Adrenal gland (tissue), 12 donors: Measurements from ENCODE around the gene NELFA. TPM values are rescaled to one million over a fixed set of nuclear protein-coding genes. Genes with fewer than 3 reads are reported as not detected.

Experiments
- DNase-seq, 7 donors: peaks; one replicate each; pipeline ENCODE4 v3.0.0-alpha.2; 2019 to 2020
- H3K27ac ChIP-seq, 5 donors: fragments of 200-600 bp; sonication (generic) in 4 of 5; 1 replicate in 3 of 5; 2 replicates in 2 of 5; pipeline versions ENCODE4 v1.5.1 to v1.8.0; 2016 to 2020; ENCODE audit warnings: mild to moderate bottlenecking in 1 of 5
- H3K27me3 ChIP-seq: fragments of 200-600 bp; 2 replicates; pipeline ENCODE4 v1.8.0; 2021
- H3K36me3 ChIP-seq, 2 donors: fragments of 200-600 bp; replicated peaks in 1 of 2; 1 replicate in 1 of 2; 2 replicates in 1 of 2; pipeline versions ENCODE4 v1.5.1 to v1.8.0; 2018 to 2022
- H3K4me1 ChIP-seq, 2 donors: fragments of 200-600 bp; replicated peaks in 1 of 2; 1 replicate in 1 of 2; 2 replicates in 1 of 2; pipeline versions ENCODE4 v1.5.1 to v1.8.0; 2018 to 2021
- H3K4me3 ChIP-seq, 4 donors: fragments of 200-600 bp; sonication (generic) in 3 of 4; one replicate each; pipeline ENCODE4 v1.5.1; 2016 to 2018
- H3K9me3 ChIP-seq, 3 donors: fragments of 200-600 bp; sonication (generic) in 1 of 3; replicated peaks in 1 of 3; 1 replicate in 2 of 3; 2 replicates in 1 of 3; pipeline versions ENCODE4 v1.5.1 to v1.8.0; 2016 to 2021
- CTCF ChIP-seq, 6 experiments: fragments of 450-650 bp in 4 of 6; fragments of 200-600 bp in 2 of 6; sonication (generic) in 1 of 6; IDR thresholded peaks; 1 replicate in 5 of 6; 2 replicates in 1 of 6; pipeline versions ENCODE4 v1.5.1 to v1.8.0; 2016 to 2021; ENCODE audit warnings: antibody characterized with exemption in 6 of 6, mild to moderate bottlenecking in 2 of 6, moderate library complexity in 1 of 6
- POLR2A ChIP-seq, 2 donors: fragments of 450-650 bp; IDR thresholded peaks; one replicate each; pipeline ENCODE4 v1.6.1; 2017; ENCODE audit warnings: antibody characterized with exemption in 2 of 2, mild to moderate bottlenecking in 2 of 2, moderate library complexity in 1 of 2
- WGBS, 4 donors: extraction: QIAGEN DNeasy Blood & Tissue Kit in 2 of 4; methylation state at CpG; one replicate each; pipeline versions ENCODE4 v1.1.5 to v1.1.7; 2013 to 2017; 5-methylcytosine and 5-hydroxymethylcytosine counted together
- intact Hi-C, 2 donors: fragments of 100-400 bp; cut with DNase I; formaldehyde crosslinking; loops; one replicate each; pipeline versions ENCODE4 v1.14.1 to v1.15.0; 2022 to 2023
- microRNA counts, 2 donors: library from miRNA; unstranded; fragments of <30 nt; microRNA quantifications; one replicate each; lab custom pipeline; 2016
- microRNA-seq, 3 donors: library from miRNA; unstranded; fragments of <30 nt; microRNA quantifications; one replicate each; pipeline ENCODE4, GENCODE V29; 2017 to 2020
- polyA plus RNA-seq, 3 donors: library from polyadenylated mRNA; stranded (reverse); fragments of 200-250 nt in 2 of 3; fragments of 350-450 nt in 1 of 3; fragmentation: Illumina TruSeq in 1 of 3; extraction: RNeasy Lipid Tissue Mini Kit (QIAGEN cat#74804) in 1 of 3; gene quantifications; one replicate each; pipeline ENCODE4 v1.2.3, GENCODE V29; 2013 to 2014
- small RNA-seq, 2 donors: library from RNA; depleted of rRNA; stranded (forward); fragments of <200 nt; gene quantifications; one replicate each; pipeline ENCODE3, GENCODE V24; 2016
- total RNA-seq, 9 donors: library from RNA; depleted of rRNA in 4 of 9; stranded (reverse); fragments of >200 nt in 4 of 9; fragments of 120-200 nt in 1 of 9; fragmentation: NEBNext Ultra II Directional in 1 of 9; extraction: Animal tissue kit (Norgen Biotek cat#: 25700) in 1 of 9; gene quantifications; one replicate each; pipeline versions ENCODE4 v1.1.0 to v1.2.4, GENCODE V29; 2013 to 2023
- donor health status: healthy with polysubstance abuse.
- donor health status: Bipolar disorder and iron deficiency.
- donor health status: DM: yes; HTN: yes; CAD: no.
- donor health status: DM: no; HTN: no; CAD: no.
- donor health status: DM: no; HTN: no; CAD: no.
- donor health status: DM: yes; HTN: yes; CAD: no.

Gene NELFA
- total and polyA plus RNA-seq, 12 donors: 8.5 to 55.2 (median 25.6) TPM

- no peak for TF ChIP-seq CTCF (IDR thresholded peaks at IDR 0.05)
- no peak for TF ChIP-seq POLR2A (IDR thresholded peaks at IDR 0.05)
- DNase-seq: no peak
- H3K4me1 ChIP-seq: no peaks in the 10 kb centered on the region
- intact Hi-C loops: no loop called here
- 92 to 95% (median 94%) methylated on average over 3 of the region's 3 CpGs for WGBS, 4 donors
- H3K36me3 ChIP-seq: peaks cover 0 to 16% of the 10 kb centered on the region in 2 donors
- H3K4me3 ChIP-seq: no peak overlapping the region
- H3K9me3 ChIP-seq: no peaks in the 10 kb centered on the region
- H3K27me3 ChIP-seq: no peaks in the 10 kb centered on the region
- no peak overlapping the region for H3K27ac ChIP-seq
Observed at GRCh38 chr4:1933700-1934099, 75.1 kb downstream of the NELFA start.

GRCh38 chr4:1932736-1933135, 76.0 kb downstream of the NELFA start:
- WGBS, 4 donors: 95 to 98% (median 96%) methylated on average over 10 to 13 of the region's 13 CpGs
- peaks cover 0 to 16% of the 10 kb centered on the region in 2 donors for H3K36me3 ChIP-seq
- H3K4me3 ChIP-seq: no peak overlapping the region
- no peak overlapping the region for H3K27ac ChIP-seq
- TF ChIP-seq POLR2A (IDR thresholded peaks at IDR 0.05): no peak
- TF ChIP-seq CTCF (IDR thresholded peaks at IDR 0.05): no peak
- intact Hi-C loops: no loop called here
- no peaks in the 10 kb centered on the region for H3K27me3 ChIP-seq
- no peaks in the 10 kb centered on the region for H3K4me1 ChIP-seq
- H3K9me3 ChIP-seq: no peaks in the 10 kb centered on the region
- no peak for DNase-seq

MicroRNA genes within 50 kb of the gene (microRNA counts, 767-probe panel; counts per million panel counts)
- 0 counts per million in 2 donors for microRNA hsa-miR-943 (lab: Ali Mortazavi, UCI)

Small RNAs within 50 kb of the gene (microRNA-seq; reads per million reads assigned to microRNA genes)
- gene MIR943: 0 to 2.6 (median 0) reads per million in 3 donors

Small RNAs within 50 kb of the gene (small RNA-seq; reads per million reads assigned to genes)
- gene SCARNA22: 23.8 to 60.7 reads per million in 2 donors

Other genes with a start within 250 kb of the NELFA start
- gene FGFR3, start 215.7 kb downstream of the NELFA start, total RNA-seq: 1 to 10 TPM in 6 of 9 donors, under 1 TPM in 3; 0.22 to 4.4 (median 1.7) TPM
- gene FGFR3, start 215.7 kb downstream of the NELFA start, polyA plus RNA-seq: 1 to 10 TPM in 2 of 3 donors, under 1 TPM in 1; 0.11 to 4.7 (median 2.1) TPM
- gene LETM1, start 152.8 kb downstream of the NELFA start, total RNA-seq: 100 to 1,000 TPM in 1 of 9 donors, 10 to 100 TPM in 8; 20.7 to 117 (median 39.9) TPM
- gene LETM1, start 152.8 kb downstream of the NELFA start, polyA plus RNA-seq: 10 to 100 TPM; 20.8 to 36.0 (median 21.3) TPM
- gene NSD2, start 137.6 kb downstream of the NELFA start, total RNA-seq: 100 to 1,000 TPM in 1 of 9 donors, 10 to 100 TPM in 8; 19.5 to 187 (median 27.8) TPM
- 10 to 100 TPM; 11.1 to 21.1 (median 17.6) TPM for gene NSD2, start 137.6 kb downstream of the NELFA start, polyA plus RNA-seq
- 1 to 10 TPM in 2 of 9 donors, under 1 TPM in 7; 0.18 to 1.6 (median 0.52) TPM for gene NAT8L, start 50.4 kb upstream of the NELFA start, total RNA-seq
- gene NAT8L, start 50.4 kb upstream of the NELFA start, polyA plus RNA-seq: 1 to 10 TPM in 1 of 3 donors, under 1 TPM in 2; 0.18 to 1.3 (median 0.40) TPM
- gene HAUS3, start 233.1 kb upstream of the NELFA start, total RNA-seq: 10 to 100 TPM in 6 of 9 donors, 1 to 10 TPM in 3; 8.3 to 16.0 (median 12.8) TPM
- 10 to 100 TPM; 12.8 to 19.1 (median 13.5) TPM for gene HAUS3, start 233.1 kb upstream of the NELFA start, polyA plus RNA-seq
- 1 to 10 TPM in 8 of 9 donors, under 1 TPM in 1; 0.69 to 5.7 (median 2.9) TPM for gene POLN, start 233.1 kb upstream of the NELFA start, total RNA-seq
- 10 to 100 TPM in 1 of 3 donors, 1 to 10 TPM in 2; 1.3 to 10.6 (median 6.3) TPM for gene POLN, start 233.1 kb upstream of the NELFA start, polyA plus RNA-seq